IPS-18a (cell line): ENCODE measurements around the gene HMGA1.

Experiments used
- H3K27ac ChIP-seq: one replicate; pipeline ENCODE4 v1.5.1; 2013; ENCODE audit warnings: low read length
- H3K27me3 ChIP-seq: one replicate; pipeline ENCODE4 v1.6.1; 2013; ENCODE audit warnings: mild to moderate bottlenecking, low read length; ENCODE audit not compliant: control insufficient read depth, insufficient read depth
- H3K36me3 ChIP-seq: one replicate; pipeline ENCODE4 v1.6.1; 2013; ENCODE audit warnings: low read depth, low read length; ENCODE audit not compliant: control insufficient read depth
- H3K4me1 ChIP-seq: one replicate; pipeline ENCODE4 v1.6.1; 2013; ENCODE audit warnings: low read depth, low read length; ENCODE audit not compliant: control insufficient read depth
- H3K4me3 ChIP-seq: one replicate; pipeline ENCODE4 v1.5.1; 2013; ENCODE audit warnings: low read length
- H3K9ac ChIP-seq: one replicate; pipeline ENCODE4 v1.6.1; 2013; ENCODE audit warnings: mild to moderate bottlenecking, low read length, moderate library complexity
- H3K9me3 ChIP-seq: one replicate; pipeline ENCODE4 v1.6.1; 2013; ENCODE audit warnings: low read depth, low read length; ENCODE audit not compliant: control insufficient read depth

The HMGA1 gene

DNA sequence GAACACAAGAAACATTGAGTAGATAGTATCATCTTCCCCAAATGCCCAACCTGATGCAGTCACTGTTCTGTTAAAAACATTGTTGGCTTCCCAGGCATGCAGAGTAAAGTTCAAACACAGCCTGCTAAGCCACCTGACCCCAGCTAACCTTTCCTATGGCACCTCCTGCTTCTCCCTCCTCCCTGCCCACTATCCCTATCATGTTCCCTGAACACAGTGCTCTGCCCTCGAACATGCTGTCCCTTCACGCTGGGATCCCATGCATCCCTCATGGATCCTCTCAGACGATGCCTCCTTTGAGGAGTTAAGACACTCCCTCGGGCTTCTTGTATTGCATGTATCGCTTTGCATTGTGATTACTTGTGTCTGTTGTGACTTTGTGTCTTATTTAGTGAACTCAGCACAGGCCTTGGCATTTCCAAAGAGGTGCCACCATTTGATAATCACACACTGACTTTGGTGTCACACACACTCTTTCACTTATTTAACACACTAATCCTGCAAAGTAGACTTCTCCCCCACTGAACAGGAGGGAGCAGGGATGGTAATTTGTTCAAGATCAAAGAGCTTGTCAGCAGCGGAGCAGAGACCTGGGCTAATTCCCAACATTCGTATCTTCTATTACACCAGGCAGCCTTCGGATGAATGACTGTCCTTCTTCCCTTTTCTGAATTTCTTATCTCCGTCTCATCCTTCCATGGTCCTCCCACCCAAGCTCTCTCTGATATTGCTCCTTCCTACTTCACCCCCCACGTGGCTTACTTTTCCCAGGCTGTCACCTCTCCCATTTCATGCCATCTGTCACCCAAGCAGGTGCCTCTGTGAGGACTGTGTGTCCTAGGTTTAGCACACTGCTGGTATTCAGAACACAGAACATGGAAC is 40.4 kb downstream of the HMGA1 start:
- H3K4me3 ChIP-seq: no peak overlapping the region
- H3K9ac ChIP-seq: no peak overlapping the region
- no peaks in the 10 kb centered on the region for H3K4me1 ChIP-seq
- no peaks in the 10 kb centered on the region for H3K36me3 ChIP-seq
- H3K27ac ChIP-seq: no peak overlapping the region
- H3K9me3 ChIP-seq: no peaks in the 10 kb centered on the region
- H3K27me3 ChIP-seq: no peaks in the 10 kb centered on the region

DNA sequence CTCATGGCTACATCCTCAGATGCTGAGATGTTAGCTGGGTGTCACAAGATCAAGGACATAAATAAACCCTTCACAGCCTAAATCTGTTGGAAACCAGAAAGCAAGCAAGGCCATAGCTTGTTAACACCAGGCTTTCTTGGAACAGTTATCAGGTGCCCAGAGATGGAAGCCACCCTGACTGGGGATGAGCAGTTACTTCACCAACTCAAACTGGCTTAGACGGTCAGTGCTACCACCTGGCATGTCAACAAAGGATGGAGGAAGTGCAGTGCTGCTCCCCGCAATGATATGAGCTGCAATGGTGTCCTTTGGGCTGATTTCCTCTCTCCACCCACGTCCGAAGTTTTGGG is 41.1 kb downstream of the HMGA1 start:
- Histone ChIP-seq H3K4me3 (no peak overlapping the region), H3K4me1 (no peaks in the 10 kb centered on the region), H3K9me3 (no peaks in the 10 kb centered on the region), H3K27ac (no peak overlapping the region), H3K36me3 (no peaks in the 10 kb centered on the region), H3K27me3 (no peaks in the 10 kb centered on the region), H3K9ac (no peak overlapping the region)

DNA sequence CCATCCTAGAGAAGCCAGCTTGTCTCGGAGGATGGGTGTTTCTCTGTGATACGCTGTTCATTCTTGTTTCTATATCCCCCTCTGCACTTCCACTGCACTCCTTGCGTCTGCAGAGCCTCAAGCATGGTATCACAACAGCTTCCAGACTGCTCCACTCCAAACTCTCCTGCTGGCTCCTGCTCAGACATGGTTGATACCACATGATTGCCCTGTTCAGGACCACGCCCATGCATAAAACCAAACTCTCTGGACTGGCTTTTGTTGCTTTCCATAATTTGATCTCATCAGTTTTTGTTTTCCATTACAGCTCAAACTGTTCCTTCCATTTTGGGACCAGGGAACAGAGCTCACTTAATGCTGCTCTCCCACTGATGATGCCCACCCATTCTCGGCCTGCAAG is 42.2 kb downstream of the HMGA1 start:
- H3K27ac ChIP-seq: no peak overlapping the region
- H3K36me3 ChIP-seq: no peaks in the 10 kb centered on the region
- no peaks in the 10 kb centered on the region for H3K27me3 ChIP-seq
- H3K4me1 ChIP-seq: no peaks in the 10 kb centered on the region
- no peak overlapping the region for H3K4me3 ChIP-seq
- H3K9me3 ChIP-seq: no peaks in the 10 kb centered on the region
- no peak overlapping the region for H3K9ac ChIP-seq

DNA sequence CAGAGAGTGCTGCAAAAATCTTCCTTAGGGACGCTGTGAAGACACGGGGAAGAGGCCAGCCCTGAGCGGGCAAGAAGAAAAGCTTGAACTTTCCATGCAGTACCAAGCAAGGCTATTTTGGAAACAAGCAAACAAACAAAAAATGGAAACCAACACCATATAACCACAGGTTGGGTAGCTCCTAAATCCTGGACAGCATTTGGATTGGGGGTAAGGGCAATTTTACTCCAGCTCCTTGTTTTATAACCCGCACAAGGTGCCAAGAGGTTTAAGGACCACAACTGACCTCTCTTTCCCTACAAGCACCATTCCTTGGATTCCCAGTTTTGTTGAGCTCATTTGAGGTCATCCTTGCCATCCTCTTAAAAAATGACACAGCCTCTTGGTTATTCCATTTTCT is 43.5 kb downstream of the HMGA1 start:
- no peak overlapping the region for H3K27ac ChIP-seq
- H3K36me3 ChIP-seq: peaks cover 3% of the 10 kb centered on the region
- H3K9me3 ChIP-seq: no peaks in the 10 kb centered on the region
- H3K9ac ChIP-seq: no peak overlapping the region
- H3K4me3 ChIP-seq: no peak overlapping the region
- H3K4me1 ChIP-seq: no peaks in the 10 kb centered on the region
- no peaks in the 10 kb centered on the region for H3K27me3 ChIP-seq

DNA sequence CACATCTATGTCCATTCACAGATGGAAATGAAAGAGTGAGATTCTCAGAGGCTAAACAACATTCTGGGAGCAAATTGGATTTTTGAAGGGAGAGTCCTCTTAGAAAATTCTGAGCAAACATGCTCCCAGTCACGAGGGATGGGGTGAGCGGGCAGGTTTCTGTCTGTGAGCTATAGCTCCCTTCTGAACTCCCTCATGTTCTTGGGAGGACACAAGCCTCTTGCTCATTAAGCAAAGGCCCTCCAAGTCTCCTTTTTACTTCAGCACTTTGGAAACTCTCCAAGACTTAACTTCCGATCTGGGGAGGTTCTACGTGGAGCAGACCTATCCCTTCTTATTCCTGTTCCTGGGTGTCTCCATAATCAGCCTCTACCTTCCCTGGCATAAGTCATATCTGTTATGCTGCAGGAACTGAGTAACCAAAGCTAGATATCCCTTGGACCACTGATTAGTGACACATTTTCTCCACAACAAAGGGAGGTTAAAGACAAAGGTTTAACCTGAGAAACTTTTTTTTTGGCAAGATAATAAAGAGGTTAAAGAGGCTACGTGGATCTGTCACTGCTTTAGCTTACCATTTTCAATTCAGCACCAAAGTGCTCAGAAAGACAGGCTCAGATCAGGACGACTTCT is 45.1 kb downstream of the HMGA1 start:
- Histone ChIP-seq H3K9ac (no peak overlapping the region), H3K36me3 (peaks cover 3% of the 10 kb centered on the region), H3K4me1 (no peaks in the 10 kb centered on the region), H3K27me3 (no peaks in the 10 kb centered on the region), H3K4me3 (no peak overlapping the region), H3K9me3 (no peaks in the 10 kb centered on the region), H3K27ac (no peak overlapping the region)

DNA sequence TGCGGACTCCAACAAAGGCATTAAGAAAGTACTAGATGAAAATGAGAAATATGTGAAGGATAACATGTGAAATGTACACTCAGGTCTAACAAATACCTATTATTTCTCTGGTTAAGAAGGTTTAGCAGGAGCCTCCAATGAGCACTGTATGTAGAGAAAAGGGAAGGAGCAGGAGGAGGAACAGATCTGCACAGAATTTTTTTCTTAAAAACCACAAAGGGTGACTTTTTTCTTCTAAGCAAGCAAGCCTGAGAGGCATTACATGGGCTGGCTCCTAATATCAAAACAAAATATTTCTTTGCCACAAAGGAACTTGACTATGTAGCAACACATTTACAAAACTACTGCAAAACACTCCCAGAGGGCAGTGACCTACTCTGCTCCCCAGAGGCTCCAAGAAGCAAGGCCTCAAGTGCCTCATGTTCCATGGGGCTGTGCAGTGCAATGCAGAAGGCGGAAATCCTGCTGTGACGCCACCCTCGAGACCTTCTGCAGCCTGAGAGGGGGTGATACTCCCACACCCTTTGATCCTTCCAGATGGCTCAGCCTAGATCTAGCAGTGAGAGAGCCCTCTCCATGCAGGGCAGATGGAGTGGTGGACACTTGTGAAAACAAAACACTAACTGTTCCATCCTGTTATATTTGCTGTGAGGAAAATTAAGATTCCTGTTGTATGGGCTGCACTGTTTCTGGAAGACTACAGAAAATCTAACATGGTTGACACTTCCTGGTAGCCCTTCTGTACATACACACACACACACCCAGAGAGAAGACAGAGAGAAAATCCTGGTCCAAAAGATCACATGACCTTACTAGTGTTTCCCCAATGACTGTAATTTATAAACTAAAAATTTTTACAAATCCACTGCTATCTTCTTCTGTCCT is 48.1 kb downstream of the HMGA1 start:
- Histone ChIP-seq H3K4me3 (no peak overlapping the region), H3K4me1 (no peaks in the 10 kb centered on the region), H3K27ac (no peak overlapping the region), H3K36me3 (peaks cover 3% of the 10 kb centered on the region), H3K9ac (no peak overlapping the region), H3K9me3 (no peaks in the 10 kb centered on the region), H3K27me3 (no peaks in the 10 kb centered on the region)

DNA sequence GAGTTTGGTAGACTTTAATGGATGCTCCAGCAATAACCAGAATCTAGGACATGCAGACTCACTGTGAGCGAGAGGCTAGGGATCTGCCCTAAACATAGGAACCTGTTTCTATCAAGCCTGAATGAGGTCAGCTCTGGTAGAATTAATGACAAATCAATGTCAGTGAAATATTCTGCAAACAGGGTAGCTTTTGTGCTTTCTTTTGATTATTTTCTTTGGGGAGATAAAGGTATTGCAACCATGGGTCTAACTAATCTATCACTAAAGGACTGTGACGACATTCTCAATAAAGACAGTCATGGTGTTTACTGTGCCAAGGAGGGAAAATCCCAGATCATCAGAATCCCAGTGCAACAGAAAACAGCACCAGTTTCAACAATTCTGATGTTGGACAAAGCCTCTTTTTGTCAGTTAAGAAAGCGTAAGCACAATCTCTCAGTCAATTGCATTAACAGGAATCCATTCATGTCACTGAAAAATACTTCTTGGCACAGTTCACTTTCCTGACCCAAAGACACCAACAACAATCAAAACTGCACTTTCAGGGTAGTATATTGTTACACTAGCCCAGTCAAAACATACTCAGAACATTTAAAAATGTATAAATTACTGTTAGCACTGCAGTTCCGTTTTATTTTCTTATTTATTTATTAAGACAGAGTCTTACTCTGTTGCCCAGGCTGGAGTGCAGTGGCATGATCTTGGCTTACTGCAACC is 48.9 kb downstream of the HMGA1 start:
- Histone ChIP-seq H3K27me3 (no peaks in the 10 kb centered on the region), H3K27ac (no peak overlapping the region), H3K4me3 (no peak overlapping the region), H3K9ac (no peak overlapping the region), H3K9me3 (no peaks in the 10 kb centered on the region), H3K4me1 (no peaks in the 10 kb centered on the region), H3K36me3 (peaks cover 3% of the 10 kb centered on the region)

DNA sequence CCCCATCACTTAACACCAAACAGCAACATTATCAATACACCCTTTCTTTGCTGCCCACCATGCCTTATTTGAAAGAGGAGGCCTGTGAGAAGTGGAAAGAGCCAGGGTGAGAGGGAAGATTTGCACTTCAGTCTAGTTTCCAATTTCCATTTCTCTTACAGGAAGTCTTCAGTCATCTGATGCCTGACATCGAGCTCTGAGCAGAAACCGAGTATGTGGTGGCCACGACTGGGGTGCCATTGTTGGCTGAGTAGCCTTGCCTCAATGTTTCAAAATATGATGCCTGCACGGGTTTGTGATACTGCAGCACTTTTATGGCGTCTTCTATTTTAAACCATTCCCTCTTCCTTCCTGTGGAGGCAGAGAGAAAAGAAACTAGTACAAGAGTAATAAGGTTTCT is 51.9 kb downstream of the HMGA1 start:
- no peaks in the 10 kb centered on the region for H3K27me3 ChIP-seq
- H3K9me3 ChIP-seq: no peaks in the 10 kb centered on the region
- H3K27ac ChIP-seq: no peak overlapping the region
- H3K9ac ChIP-seq: no peak overlapping the region
- peaks cover 16% of the 10 kb centered on the region for H3K36me3 ChIP-seq
- H3K4me3 ChIP-seq: no peak overlapping the region
- no peaks in the 10 kb centered on the region for H3K4me1 ChIP-seq

DNA sequence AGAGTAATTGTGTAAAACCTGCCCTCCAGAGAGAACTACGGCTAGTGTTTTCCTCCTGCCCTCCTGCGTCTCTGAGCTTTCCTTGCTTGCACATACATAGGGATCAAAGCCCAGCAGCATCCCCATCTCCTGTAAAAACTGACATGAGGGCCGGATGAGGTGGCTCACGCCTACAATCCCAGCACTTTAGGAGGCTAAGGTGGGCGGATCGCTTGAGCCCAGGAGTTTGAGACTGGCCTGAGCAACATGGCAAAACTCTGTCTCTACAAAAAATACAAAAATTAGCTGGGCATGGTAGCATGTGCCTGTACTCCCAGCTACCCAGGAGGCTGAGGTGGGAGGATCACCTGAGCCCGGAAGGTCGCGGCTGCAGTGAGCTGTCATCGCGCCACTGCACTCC is 52.5 kb downstream of the HMGA1 start:
- Histone ChIP-seq H3K36me3 (peaks cover 20% of the 10 kb centered on the region), H3K9ac (no peak overlapping the region), H3K9me3 (no peaks in the 10 kb centered on the region), H3K4me1 (no peaks in the 10 kb centered on the region), H3K27me3 (no peaks in the 10 kb centered on the region), H3K27ac (no peak overlapping the region), H3K4me3 (no peak overlapping the region)

DNA sequence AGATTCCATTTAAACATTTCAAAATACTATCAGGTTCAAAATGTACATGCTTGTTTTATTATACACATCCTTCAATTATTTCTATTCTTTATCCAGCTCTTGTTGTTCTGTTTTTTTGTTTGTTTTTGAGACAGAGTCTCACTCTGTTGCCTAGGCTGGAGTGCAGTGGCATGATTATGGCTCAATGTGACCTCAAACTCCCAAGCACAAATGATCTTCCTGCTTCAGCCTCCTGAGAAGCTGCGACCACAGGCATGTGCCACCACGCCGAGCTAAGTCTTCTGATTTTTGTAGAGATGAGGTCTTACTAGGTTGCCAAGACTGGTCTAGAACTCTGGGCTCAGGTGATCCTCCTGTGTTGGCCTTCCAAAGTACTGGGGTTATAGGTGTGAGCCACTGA is 56.3 kb downstream of the HMGA1 start:
- no peak overlapping the region for H3K4me3 ChIP-seq
- no peaks in the 10 kb centered on the region for H3K9me3 ChIP-seq
- no peak overlapping the region for H3K9ac ChIP-seq
- no peaks in the 10 kb centered on the region for H3K27me3 ChIP-seq
- H3K36me3 ChIP-seq: peaks cover 22% of the 10 kb centered on the region
- no peaks in the 10 kb centered on the region for H3K4me1 ChIP-seq
- no peak overlapping the region for H3K27ac ChIP-seq

DNA sequence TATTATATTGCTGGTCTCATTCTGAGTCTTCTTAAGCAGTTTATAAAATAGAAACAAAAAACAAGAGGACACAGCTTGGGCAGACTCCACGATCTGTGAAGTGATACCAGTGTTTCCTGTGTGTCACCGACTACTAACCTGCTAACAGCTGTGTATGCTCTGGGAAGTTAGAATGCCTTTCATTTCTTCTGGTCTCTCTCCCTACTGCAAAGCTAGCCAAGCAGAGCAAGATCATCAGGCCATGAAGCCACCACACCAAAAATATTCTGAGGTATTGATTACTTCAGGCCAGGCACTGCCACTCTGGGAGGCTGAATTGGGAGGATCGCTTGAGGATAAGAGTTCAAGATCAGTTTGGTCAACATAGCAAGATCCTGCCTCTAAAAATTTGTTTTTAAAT is 59.0 kb downstream of the HMGA1 start:
- no peak overlapping the region for H3K27ac ChIP-seq
- no peak overlapping the region for H3K4me3 ChIP-seq
- H3K27me3 ChIP-seq: no peaks in the 10 kb centered on the region
- H3K36me3 ChIP-seq: peaks cover 22% of the 10 kb centered on the region
- no peak overlapping the region for H3K9ac ChIP-seq
- H3K9me3 ChIP-seq: no peaks in the 10 kb centered on the region
- H3K4me1 ChIP-seq: no peaks in the 10 kb centered on the region
